ENCODE measurements around the gene MARK4. TPM values are rescaled to one million over a fixed set of nuclear protein-coding genes. Genes with fewer than 3 reads are reported as not detected.

The MARK4 gene
- total RNA-seq, 4 donors from 2014 or later: 13.5 to 51.5 (median 15.5) TPM

DNA sequence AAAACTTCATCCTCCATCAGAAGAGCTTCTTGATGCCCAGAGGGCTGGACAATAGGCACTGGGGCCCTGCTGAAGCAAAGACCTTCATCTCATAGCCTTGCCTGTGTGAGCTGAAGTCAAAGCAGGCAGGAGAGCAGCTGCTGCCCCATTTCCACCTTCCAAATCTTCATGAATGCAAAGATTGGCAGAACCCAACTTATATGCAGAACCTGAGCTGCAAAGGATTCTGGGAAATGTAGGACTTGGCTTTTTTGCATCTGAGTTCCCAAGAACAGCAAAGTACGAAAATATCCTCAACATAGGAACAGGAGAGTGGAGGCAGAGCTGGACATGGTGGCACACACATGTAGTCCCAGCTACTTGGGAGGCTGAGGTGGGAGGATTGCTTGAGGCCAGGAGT, 40.8 kb downstream of the MARK4 start:
- Histone ChIP-seq H3K4me1 (no peaks in the 10 kb centered on the region), H3K4me3 (no peak overlapping the region), H3K27me3 (no peaks in the 10 kb centered on the region), H3K36me3 (no peaks in the 10 kb centered on the region), H3K9me3 (no peaks in the 10 kb centered on the region), H3K27ac (no peak overlapping the region)
- intact Hi-C loops (cut with DNase I; ENCODE audit: low total_unique reads): no loop called here
- no peak for TF ChIP-seq POLR2A (IDR thresholded peaks at IDR 0.05)
- TF ChIP-seq, protein P1, sequence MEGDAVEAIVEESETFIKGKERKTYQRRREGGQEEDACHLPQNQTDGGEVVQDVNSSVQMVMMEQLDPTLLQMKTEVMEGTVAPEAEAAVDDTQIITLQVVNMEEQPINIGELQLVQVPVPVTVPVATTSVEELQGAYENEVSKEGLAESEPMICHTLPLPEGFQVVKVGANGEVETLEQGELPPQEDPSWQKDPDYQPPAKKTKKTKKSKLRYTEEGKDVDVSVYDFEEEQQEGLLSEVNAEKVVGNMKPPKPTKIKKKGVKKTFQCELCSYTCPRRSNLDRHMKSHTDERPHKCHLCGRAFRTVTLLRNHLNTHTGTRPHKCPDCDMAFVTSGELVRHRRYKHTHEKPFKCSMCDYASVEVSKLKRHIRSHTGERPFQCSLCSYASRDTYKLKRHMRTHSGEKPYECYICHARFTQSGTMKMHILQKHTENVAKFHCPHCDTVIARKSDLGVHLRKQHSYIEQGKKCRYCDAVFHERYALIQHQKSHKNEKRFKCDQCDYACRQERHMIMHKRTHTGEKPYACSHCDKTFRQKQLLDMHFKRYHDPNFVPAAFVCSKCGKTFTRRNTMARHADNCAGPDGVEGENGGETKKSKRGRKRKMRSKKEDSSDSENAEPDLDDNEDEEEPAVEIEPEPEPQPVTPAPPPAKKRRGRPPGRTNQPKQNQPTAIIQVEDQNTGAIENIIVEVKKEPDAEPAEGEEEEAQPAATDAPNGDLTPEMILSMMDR (IDR thresholded peaks at IDR 0.05): no peak
- DNase-seq: no peak

DNA sequence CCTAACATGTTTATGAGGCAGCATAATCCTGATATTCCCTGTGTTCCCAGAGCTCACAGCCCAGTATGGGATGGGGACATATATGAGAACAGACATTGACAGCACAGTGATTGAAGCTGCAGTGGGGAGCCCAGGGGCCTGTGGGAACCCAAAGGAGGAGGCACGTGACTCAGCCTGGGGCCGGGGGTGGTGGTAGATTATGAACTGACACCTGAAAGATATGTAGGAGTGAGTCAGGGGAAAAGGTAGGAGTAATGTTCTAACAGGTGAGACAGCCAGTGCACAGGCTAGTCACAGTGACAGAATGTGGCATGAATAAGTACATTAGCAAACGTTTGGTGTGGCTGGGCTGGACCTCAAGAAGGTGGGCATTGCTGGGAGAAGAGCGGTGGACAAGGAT, 42.6 kb downstream of the MARK4 start:
- no peak overlapping the region for H3K27ac ChIP-seq
- DNase-seq: no peak

DNA sequence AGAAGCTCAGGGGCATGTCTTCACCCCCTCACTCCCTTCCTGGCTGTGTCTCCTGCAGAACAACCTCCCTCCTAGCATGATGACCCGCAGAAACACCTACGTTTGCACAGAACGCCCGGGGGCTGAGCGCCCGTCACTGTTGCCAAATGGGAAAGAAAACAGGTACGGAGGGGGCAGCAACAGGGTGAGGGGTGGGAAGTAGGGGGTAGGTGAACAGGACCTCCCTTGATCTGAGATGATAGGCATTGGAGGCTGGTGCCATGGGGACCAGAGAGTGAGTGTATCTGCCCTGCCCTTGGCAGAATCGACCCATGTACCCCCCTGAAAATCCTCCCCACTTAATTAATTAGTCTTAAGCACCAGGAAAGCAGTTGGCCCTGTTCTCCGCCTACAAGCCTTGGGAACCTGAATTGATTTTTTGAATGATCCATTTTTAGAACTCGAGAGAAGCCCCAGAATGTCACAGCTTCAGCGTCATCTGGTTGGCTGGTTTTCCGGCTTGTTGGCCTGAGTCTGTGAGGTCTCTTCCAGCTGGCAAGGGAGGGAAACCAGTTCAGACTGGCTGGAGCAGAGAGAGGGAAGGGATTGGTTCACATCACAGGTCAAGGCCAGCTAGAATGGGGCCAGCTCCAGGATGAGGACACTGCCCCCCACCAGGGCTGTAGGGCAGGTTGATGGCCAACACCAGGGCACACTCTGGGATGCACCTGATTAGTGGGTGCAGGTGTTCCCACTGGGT, 43.4 kb downstream of the MARK4 start:
- H3K27ac ChIP-seq: no peak overlapping the region
- no peak for DNase-seq
- H3K36me3 ChIP-seq: no peaks in the 10 kb centered on the region
- no peak overlapping the region for H3K4me3 ChIP-seq
- no peak for TF ChIP-seq POLR2A (IDR thresholded peaks at IDR 0.05)
- TF ChIP-seq, protein P1 (IDR thresholded peaks at IDR 0.05): no peak
- H3K27me3 ChIP-seq: no peaks in the 10 kb centered on the region
- intact Hi-C loops (cut with DNase I; ENCODE audit: low total_unique reads): no loop called here
- no peaks in the 10 kb centered on the region for H3K9me3 ChIP-seq
- H3K4me1 ChIP-seq: no peaks in the 10 kb centered on the region

More for the DNA sequence above, 42.6 kb downstream of the MARK4 start:
- TF ChIP-seq, protein P1 (IDR thresholded peaks at IDR 0.05): no peak
- no peak for TF ChIP-seq POLR2A (IDR thresholded peaks at IDR 0.05)
- Histone ChIP-seq H3K4me1 (no peaks in the 10 kb centered on the region), H3K4me3 (no peak overlapping the region), H3K36me3 (no peaks in the 10 kb centered on the region), H3K9me3 (no peaks in the 10 kb centered on the region), H3K27me3 (no peaks in the 10 kb centered on the region)
- intact Hi-C loops (cut with DNase I; ENCODE audit: low total_unique reads): no loop called here

DNA sequence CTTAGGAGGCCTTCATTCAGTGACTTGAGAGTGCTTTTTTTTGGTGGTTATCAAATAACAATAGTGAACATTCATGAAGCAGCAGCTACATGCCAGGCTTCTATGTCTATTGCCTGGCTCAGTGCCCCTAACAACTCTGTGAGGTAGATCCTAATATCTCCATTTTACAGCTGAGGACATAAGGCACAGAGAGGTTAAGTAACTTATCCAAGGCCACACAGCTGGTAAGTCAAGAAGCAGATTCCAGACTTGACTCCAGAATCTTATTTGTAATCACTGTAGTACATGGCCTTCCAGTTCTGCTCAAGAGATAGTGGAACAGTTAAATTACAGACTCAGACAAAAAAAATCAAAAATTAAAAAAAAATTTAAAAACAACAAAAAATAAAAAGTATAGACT, 44.8 kb downstream of the MARK4 start:
- H3K27ac ChIP-seq: no peak overlapping the region
- no peaks in the 10 kb centered on the region for H3K9me3 ChIP-seq
- no peaks in the 10 kb centered on the region for H3K36me3 ChIP-seq
- no peak overlapping the region for H3K4me3 ChIP-seq
- no peak for DNase-seq
- H3K4me1 ChIP-seq: no peaks in the 10 kb centered on the region
- TF ChIP-seq, protein P1 (IDR thresholded peaks at IDR 0.05): no peak
- TF ChIP-seq POLR2A (IDR thresholded peaks at IDR 0.05): no peak
- intact Hi-C loops (cut with DNase I; ENCODE audit: low total_unique reads): no loop called here
- H3K27me3 ChIP-seq: no peaks in the 10 kb centered on the region

DNA sequence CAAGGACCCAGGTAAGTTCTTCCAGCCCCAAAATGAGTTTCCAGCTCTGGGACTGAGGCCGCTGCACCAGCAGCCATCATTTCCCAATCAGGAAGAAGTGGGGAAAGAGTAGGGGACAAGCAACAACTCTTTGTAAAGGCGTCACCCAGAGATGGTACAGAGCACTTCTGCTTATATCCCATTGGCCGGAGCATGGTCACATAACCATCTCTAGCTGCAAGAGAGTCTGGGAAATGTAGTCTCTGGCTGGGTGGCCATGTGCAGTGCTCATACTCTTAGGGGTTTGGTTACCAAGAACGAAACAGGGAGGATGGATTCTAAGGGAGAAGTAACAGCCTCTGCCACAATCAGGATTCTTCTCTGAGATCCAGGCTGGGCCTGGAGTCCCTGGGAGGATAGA, 45.3 kb downstream of the MARK4 start:
- intact Hi-C loops (cut with DNase I; ENCODE audit: low total_unique reads): no loop called here
- Histone ChIP-seq H3K4me1 (no peaks in the 10 kb centered on the region), H3K27me3 (no peaks in the 10 kb centered on the region), H3K4me3 (no peak overlapping the region), H3K36me3 (no peaks in the 10 kb centered on the region), H3K9me3 (no peaks in the 10 kb centered on the region), H3K27ac (no peak overlapping the region)
- no peak for TF ChIP-seq POLR2A (IDR thresholded peaks at IDR 0.05)
- TF ChIP-seq, protein P1 (IDR thresholded peaks at IDR 0.05): no peak
- DNase-seq: no peak
